ENCODE data around the gene CD209. TPM values are rescaled to one million over a fixed set of nuclear protein-coding genes. Genes with fewer than 3 reads are reported as not detected.

CD209 gene
- total RNA-seq, 4 donors from 2014 or later: 12.7 to 21.8 (median 17.2) TPM

DNA sequence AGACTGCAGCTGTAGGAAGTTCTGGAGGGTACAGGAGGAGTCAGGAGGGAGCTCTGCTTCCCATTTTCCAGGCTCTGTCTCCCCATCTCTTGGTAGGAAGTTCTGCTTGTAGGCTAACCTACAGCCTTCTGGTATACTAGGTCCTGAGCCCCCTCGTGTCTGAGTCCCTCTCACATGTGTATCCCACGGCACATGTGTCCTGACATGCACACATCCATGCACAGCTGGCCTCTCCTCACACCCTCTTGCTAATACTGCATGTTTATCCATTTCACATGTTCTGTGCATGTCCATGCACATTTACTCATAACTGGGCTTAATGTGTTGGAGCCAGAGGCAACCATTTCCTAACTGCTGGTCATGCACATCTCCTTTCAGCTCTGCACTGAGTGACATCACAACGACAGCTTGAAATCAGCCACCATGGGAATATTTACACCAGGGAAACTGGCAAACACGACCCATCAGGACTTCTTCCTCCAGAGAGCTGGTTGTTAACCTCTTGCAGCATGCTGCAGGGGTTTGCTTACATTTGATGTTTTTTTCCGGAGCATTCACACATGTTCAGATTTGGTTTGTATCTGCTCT is 3.0 kb downstream of the CD209 start:
- TF ChIP-seq, protein P1, sequence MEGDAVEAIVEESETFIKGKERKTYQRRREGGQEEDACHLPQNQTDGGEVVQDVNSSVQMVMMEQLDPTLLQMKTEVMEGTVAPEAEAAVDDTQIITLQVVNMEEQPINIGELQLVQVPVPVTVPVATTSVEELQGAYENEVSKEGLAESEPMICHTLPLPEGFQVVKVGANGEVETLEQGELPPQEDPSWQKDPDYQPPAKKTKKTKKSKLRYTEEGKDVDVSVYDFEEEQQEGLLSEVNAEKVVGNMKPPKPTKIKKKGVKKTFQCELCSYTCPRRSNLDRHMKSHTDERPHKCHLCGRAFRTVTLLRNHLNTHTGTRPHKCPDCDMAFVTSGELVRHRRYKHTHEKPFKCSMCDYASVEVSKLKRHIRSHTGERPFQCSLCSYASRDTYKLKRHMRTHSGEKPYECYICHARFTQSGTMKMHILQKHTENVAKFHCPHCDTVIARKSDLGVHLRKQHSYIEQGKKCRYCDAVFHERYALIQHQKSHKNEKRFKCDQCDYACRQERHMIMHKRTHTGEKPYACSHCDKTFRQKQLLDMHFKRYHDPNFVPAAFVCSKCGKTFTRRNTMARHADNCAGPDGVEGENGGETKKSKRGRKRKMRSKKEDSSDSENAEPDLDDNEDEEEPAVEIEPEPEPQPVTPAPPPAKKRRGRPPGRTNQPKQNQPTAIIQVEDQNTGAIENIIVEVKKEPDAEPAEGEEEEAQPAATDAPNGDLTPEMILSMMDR (IDR thresholded peaks at IDR 0.05): no peak
- DNase-seq (ENCODE audit: low spot score) (no peak), ATAC-seq (ENCODE audit: low FRiP score) (no peak)

DNA sequence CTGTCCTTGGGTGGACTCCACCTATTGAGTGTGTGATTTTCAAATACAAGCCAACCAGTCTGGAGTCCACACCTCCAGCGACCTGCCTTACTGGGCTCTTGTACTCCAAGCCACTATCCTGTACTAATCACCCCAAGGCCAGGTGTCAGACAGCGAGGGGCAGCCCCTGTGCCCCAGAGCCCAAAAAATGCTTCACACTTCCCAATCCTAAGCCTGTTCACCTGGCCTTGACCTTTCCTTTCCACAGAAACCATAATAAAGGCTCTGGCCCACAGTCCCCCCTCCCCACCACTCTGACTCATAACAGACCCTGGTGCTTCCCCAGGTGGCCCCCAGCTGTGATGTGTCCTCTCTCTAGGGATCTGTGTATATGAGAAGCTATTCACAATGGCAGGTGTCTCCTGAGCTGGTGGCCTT is 3.9 kb downstream of the CD209 start:
- DNase-seq (ENCODE audit: low spot score): no peak
- TF ChIP-seq, protein P1 (IDR thresholded peaks at IDR 0.05): no peak
- no peak for ATAC-seq (ENCODE audit: low FRiP score)

DNA sequence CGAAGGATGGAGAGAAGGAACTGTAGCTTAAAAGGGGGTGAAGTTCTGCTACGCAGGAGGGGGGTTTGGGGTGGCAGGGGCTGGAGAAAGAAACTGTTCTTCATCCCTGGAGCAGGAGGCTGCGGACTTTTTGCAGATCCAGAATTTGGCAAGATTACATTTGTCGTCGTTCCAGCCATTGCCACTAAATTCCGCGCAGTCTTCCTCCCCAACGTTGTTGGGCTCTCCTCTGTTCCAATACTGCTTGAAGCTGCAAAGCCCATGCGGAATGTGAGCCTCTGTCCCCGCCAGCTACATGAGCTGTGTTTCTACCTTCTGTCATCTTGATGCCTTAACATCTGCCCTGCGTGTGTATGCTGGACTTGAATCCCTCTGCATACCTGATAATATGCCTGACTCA is 4.3 kb downstream of the CD209 start:
- DNase-seq (ENCODE audit: low spot score): no peak
- TF ChIP-seq, protein P1 (IDR thresholded peaks at IDR 0.05): no peak
- ATAC-seq (ENCODE audit: low FRiP score): no peak

DNA sequence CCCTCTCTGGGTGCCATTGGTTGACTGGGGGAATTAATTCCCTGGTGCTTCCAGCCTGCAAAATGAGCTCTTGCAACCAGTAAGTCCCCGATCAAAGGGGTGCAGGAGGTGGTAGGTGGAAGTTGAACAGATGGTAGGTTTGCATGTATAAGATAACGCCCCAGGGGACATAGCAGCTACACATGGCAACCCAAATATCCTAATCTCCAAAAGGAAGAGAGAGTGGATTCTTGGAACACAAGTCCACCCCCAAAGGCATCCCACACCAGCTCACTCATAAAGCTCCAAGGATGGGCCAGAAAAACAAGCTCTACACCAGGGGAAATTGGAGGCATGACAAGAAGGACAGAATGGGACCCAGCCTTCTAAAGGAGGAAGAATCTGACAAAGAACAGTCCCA is 4.8 kb downstream of the CD209 start:
- TF ChIP-seq, protein P1 (IDR thresholded peaks at IDR 0.05): no peak
- DNase-seq (ENCODE audit: low spot score) (no peak), ATAC-seq (ENCODE audit: low FRiP score) (no peak)

DNA sequence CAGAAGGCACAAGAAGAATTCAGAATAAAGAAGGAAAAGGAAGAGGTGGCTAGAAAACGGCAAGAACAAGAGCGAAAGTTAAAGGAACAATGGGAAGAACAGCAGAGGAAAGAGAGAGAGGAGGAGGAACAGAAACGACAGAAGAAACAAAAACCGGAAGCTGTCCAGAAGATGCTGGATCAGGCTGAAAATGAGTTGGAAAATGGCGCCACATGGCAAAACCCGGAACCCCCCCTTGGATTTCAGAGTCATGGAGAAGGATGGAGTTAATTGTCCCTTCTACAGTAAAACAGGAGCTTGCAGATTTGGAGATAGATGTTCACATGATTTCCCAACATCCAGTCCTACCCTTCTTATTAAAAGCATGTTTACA is 6.7 kb downstream of the CD209 start:
- DNase-seq (ENCODE audit: low spot score): no peak
- TF ChIP-seq, protein P1 (IDR thresholded peaks at IDR 0.05): no peak
- no peak for ATAC-seq (ENCODE audit: low FRiP score)

DNA sequence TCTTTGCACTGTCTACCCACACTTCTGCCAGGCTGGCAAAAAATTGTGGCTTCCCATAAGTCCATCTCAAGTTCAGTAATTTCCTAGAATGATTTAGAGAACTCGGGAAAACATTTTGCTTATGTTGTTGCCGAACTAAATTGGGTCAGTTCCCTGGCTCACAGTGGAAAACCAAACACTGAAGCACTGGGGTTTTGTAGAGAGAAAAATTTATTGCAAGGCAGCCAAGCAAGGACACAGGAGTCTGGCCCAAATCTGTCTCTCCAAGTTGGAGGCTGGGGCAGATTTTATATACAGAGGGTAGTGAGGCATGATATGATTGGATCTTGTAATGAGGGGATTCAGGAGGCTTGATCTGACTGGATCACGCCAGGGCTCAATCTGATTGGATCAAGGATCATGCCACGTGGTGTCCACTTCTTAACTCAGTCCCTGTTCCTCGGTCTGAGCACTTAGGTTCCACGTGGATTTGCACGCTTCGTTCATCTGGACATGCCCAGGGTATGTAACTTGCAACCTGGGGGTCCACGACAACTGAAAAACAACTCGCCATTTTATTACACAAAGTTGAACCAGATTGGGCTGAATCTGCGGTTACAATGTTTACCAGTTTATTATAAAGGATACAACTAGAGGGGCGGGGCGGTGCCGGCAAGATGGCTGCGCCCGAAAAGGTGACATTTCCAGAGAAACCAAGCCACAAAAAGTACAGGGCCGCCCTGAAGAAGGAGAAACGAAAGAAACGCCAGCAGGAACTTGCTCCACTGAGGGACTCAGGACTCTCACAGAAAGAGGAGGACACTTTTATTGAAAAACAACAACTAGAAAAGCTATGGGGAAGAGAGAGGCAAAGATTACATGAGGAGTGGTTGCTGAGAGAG is 7.3 kb downstream of the CD209 start:
- no peak for ATAC-seq (ENCODE audit: low FRiP score)
- DNase-seq (ENCODE audit: low spot score): no peak
- TF ChIP-seq, protein P1 (IDR thresholded peaks at IDR 0.05): no peak

Measured in omental fat pad (tissue), 4 donors.